Amniotic stem cell (primary cell): ENCODE measurements around the gene PIP5K1B.
A peak's percentile ranks its signal among the peaks of the same experiment; 100 is the strongest.

Source experiments
- DNase-seq: peaks from one replicate; lab custom pipeline; 2025; lab: John Stamatoyannopoulos, UW

The PIP5K1B gene

DNA sequence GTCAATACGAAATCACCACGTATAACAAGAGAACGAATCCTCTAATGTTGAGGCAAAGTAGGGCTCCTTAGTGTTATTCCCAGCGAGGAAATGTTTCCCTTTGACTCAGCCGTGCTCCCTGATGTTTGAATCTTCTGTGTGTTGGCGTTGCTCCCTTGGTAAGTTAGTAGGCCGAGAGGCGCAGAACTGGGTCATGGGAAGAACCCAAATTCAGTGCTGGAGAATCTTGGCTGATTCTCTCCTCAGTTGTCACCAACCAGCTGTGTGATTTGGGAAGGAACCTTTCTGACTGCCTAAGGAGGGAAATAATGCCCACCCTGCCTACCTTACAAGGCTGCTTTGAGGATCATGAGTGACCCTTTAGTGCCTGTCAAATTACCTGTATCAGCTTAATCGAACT lies 286.4 kb downstream of the PIP5K1B start:
- no peak for DNase-seq

DNA sequence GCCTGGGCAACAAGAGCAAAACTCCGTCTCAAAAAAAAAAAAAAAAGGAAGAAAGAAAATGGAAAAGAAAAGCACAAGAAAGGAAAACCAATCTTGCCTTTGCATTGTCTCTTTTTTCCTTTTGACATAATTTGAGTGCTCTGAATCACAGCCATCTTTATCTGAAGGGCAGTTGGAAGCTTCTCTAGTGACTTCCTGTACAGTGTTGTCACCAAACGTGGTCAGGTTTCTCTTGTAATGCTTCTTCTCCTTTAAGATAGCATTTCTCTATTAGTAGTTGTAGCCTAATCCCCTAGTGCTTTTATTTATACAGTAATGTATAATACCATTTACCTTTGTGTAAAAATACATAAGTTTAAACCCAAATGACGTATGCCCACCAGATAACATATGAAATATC lies 290.7 kb downstream of the PIP5K1B start:
- DNase-seq: no peak

DNA sequence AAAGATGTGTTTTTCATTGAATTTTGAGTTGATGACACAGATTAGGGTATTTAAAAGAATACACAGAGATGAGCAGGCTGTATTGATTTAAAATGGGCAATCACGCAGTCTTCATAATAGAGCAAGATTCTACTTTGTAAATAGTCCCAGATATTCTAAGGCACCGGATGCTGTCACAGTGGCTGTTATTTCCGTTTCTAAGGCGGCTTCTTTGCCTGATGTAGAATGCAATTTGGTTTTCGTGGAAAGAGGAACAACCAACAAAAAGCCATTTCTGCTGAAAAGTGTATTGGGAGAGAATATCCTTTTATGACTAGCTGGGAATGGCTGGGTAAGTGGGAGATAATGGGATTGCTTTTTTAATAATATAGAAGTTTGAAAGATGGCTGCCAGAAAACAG lies 291.4 kb downstream of the PIP5K1B start:
- no peak for DNase-seq

DNA sequence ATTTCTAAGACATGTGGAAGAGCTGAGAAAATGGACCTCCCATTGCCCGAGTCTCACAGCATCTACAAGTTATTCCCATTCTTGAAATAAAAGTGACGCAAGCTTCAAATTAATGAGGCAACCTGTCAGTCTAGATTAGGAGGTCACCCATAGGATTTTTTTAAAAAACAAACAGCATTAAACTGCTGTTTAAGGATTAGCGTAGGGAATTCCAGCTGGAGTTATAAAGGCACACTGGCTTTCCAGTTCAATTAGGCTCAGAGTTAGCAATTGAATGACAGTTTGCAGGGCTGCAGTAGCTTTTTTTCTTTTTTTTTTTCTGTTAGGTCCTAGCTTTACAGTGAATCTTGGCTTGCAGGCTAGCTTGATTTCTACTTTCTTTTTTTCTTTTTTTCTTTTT lies 292.6 kb downstream of the PIP5K1B start:
- no peak for DNase-seq

DNA sequence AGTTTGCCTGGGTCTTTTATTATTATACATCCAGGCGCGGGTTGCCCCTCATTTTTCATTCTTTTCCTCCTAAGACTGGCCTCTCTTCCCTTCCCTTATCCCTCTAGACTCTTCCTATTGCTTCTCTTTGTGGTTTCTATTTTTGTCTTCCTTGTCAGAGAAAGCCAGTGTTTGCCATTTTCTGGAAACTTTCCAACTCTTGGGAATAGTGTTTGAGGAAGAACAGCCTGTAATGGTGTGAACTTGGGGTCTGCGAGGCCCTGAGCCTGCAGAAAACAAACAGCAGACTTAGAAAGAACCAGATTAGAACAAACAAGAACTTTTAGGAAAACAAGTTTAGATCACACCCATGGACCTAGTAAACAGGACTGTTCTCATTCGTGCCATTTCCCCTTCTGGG lies 293.3 kb downstream of the PIP5K1B start:
- DNase-seq: no peak

DNA sequence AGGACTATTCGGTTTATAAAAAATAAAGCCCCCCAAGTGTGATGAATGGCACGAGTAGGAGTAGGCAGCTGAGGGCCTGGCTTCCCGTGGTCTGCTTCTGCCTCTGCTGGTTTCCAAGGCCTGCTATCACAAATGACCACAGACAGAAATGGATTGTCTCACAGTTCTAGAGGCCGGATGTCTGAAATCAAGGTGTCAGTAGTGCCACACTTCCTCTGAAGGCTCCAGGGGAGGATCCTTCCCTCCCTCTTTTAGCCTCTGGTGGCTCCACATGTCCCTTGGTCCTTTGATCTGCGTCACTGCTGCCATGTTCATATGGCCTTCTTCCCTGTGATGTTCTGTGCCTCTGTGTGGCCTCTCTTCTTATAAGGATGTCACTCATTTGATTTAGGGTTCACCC lies 293.8 kb downstream of the PIP5K1B start:
- no peak for DNase-seq

DNA sequence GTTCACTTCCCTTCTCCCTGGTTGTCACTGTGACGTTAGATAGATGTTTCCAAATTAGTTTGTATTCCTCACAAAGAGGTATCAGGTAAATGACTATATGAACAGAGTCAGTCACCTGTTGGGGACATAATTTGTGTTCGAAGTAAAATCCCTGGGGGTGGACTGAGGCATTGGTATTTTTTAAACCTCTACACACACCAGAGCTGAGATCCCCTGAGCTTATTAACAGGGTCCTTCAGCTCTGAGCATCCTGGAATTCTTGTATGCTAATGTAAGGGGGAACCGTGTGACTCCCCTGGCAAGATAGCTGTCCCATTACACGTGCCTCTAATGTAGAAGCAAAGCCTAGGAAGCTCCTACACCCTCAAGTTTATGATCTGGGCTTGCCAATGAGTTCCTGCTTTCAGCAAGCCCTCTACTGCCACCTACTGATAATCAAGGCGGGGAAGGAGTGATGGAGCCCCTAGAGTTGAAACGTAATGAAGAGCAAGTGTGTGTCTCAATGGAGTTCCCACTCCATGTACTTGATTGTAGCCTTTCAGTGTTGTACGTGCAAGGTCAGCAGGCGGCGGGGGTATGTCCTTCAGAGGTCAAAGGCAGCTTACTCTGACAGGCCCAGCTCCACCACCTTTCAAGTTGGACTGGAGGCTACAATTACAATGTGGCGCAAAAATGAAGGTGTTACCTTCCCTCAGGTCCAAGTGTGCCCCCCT lies 294.5 kb downstream of the PIP5K1B start:
- peak; percentile 44 for DNase-seq

DNA sequence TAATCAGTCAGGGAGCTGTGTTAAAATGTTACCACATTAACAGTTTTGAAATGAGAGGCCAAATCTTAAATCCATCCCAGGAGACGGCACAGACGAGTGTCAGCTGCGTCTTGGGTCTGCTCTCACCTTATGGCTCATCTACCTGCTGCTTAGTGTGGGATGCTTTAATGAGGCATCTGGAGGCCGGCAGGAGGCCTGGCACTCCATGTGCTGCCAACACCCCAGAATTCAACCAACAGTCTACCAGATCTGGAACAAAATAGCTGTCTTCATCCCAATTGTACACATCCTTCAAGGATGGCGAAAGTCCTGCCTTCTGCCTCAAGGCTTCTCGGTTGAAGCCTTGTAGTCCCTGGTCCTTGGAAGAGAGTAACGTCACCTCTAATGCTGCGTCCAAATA lies 296.9 kb downstream of the PIP5K1B start:
- DNase-seq: no peak

DNA sequence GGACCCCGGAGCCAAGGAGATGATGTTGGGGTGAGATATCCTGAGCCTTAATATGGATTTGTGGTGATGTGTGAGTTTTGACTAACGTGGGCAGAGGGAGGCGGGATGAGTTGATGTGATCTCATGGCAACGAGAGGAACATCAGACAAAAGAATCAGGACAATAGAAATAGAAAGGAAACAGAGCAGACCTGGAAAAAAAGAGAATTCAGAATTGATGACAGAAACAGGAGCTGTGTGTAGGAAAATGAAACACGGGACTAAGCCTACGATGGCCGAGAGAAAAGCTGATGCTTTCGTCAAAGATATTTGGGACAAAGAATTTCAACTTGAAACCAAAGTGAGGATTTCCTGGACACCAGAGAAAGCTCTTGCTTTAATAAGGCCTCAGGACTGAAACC lies 298.0 kb downstream of the PIP5K1B start:
- DNase-seq: no peak

DNA sequence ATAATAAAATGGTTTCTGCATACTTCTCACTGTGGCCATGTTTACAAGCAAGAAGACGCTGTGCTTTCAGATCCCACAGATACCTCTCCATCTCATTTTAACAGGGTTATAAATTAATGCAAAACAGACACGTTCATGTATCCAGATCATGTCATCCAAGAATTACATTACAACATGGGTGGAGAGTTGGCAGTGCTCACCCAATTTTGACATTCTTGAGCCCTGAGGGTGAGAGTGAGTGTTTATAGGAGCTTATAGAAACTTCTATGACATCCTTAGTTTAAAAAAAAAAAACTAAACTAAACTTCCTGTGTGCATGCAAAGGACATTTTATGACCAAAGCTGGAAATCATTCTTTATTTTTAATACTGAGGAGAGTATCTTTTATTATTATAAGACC lies 299.8 kb downstream of the PIP5K1B start:
- DNase-seq: no peak

DNA sequence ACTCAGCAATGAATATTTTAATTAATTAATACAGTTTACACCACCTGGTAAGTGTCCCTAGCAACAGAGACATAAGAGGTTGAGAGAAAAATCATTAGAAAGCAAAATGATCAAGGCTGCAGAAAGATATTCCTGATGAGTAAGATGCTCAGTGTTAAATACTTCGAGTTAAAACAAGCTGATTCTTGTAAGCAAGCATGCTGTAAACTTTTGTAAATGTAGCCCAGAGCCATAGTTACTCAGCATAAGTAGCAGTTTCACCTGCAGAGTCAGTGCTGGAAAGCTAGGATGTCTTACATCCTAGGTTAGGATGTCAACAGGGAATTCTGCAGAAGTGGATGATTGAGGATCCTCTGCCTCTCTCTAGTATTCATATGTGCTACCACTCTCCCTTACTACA lies 304.7 kb downstream of the PIP5K1B start:
- no peak for DNase-seq

DNA sequence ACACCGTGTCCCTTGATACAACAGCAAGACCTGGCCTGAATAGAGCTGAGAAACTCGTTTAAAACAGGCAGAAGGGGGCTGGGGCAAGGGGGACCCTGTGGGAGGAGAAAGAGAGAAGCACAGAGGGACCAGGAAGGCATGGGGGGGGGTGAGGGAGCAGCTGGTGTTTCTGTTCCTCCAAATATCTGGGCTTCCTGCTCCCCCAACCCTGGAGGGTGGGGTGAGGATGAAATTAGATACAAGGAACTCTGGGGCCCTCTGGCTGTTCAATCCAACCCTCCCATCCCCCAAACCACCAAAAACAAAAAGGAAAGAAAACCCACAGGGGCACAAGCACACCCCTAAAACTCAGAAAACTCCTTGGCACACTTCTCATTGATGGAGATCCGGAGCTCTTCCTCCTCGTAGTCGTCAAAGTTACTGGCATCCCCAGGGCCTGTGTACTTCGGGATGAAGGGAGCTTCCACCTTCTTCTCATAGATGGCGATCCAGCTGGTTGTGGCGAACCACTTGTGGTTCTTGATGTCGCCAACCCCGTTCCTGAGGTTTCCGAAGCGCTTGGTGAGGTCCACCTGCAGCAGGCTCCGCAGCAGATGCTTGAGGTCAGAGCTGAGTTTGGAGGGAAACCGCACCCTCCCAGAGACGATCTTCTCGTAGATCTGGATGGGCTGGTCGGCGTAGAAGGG lies 307.8 kb downstream of the PIP5K1B start:
- DNase-seq: no peak

DNA sequence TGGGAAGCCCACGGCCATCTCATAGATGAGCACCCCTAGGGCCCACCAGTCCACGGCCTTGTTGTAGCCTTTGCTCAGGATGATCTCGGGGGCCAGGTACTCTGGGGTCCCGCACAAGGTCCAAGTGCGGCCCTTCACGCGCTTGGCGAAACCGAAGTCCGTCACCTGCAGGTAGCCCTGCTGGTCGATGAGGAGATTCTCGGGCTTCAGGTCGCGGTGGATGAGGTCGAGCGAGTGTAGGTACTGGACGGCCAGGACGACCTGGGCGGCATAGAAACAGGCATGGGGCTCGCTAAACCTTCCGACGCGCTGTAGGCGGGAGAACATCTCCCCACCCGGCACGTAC lies 308.3 kb downstream of the PIP5K1B start:
- DNase-seq: no peak

DNA sequence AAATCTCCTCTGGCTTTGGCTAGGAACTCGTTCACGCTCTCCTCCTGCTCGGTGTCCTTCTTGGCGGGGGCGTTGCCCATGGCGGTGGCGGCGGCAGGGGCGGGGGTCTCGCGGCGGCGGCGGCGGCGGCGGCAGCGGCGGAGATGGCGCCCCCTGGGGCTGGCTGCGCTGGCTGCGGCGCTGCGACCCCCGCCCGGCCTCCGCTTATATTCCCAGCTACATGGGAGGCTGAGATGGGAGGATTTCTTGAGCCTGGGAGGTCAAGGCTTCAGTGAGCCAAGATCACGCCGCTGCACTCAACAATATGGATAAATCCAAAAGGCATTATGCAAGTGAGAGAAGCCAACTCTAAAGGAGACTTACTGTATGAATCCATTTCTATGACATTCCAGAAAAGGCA lies 309.0 kb downstream of the PIP5K1B start, which contains the start of gene PRKACG:
TSS of gene PRKACG (minus strand) at position 101 of the 400 bp plus-strand sequence. CDS start at position 80, 21 bp downstream.
- no peak for DNase-seq

DNA sequence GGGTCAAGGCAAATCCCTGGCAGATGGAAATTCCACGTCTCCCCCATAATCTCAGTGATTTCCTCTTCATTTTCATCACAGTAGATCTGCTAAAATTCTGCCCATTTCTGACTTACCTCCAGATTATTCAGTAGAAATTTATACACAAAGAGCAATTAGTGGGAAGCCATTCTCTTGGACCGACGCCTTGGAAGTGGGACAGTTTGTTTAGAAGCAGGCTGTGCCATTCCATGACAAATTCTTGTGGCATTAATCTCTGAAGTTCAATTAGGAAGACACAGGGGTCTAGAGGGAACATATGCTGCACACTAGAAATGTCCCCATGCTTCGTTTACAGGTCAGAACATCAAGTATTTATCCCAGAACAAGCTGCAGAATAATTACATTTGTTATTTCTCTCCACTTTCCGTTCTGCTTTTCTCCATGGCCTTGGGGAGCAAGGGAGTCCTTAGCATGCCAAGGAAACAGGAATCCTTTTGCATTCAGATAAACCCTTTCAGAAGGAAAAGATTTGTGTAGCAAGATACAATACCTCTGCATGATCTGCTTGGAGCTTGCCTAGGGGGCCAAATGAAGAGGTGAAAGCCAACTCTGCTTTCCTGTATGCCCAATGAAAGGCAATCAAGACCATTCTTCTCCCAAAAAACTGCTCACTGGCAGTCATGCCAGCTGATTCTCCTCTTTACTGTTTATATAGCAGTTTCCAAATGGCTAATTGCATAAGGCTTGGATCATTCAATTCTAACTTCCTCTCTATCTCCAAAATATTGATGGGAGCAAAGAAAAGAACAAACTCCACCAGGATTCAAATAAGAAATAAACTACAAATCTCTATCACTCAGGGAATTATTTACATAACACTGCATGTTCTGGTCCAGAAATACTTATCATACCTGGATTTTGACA lies 311.4 kb downstream of the PIP5K1B start:
- no peak for DNase-seq

DNA sequence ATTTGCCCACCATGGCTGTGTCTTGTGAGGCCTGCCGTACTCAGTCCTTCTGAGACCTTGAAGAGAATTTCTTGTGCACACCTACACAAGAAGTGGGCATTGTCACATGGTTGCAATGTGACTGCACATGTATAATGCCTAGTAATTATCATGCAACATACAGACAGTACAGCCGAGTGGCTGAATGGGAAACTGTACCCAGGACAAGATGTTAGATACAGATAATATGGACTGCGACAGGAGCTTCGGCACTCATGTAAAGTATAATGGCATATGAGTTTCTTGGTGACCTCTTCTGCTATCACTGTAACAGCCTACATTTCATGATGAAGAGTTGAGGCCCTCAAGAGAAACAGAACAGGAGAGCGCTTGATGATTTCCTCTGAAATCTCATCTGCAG lies 313.7 kb downstream of the PIP5K1B start:
- no peak for DNase-seq

DNA sequence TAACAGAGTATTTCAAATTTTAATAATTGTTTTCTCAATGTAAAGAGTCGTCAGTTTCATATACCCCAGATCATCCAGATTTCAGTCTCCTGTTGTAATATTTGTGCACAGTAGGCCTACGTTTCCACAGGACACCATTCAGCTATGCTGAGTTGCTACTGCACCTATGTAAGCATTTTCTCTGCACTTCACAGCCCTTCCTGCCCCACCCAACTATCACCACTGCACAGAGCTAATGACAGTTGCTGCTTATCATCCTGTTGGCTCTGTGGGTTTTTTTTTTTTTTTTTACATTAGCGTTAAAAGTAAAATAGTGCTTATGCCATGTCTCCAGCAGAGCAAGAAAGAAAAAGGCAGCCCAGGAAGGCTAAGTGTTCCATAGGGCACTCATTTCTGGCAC lies 314.8 kb downstream of the PIP5K1B start:
- no peak for DNase-seq

DNA sequence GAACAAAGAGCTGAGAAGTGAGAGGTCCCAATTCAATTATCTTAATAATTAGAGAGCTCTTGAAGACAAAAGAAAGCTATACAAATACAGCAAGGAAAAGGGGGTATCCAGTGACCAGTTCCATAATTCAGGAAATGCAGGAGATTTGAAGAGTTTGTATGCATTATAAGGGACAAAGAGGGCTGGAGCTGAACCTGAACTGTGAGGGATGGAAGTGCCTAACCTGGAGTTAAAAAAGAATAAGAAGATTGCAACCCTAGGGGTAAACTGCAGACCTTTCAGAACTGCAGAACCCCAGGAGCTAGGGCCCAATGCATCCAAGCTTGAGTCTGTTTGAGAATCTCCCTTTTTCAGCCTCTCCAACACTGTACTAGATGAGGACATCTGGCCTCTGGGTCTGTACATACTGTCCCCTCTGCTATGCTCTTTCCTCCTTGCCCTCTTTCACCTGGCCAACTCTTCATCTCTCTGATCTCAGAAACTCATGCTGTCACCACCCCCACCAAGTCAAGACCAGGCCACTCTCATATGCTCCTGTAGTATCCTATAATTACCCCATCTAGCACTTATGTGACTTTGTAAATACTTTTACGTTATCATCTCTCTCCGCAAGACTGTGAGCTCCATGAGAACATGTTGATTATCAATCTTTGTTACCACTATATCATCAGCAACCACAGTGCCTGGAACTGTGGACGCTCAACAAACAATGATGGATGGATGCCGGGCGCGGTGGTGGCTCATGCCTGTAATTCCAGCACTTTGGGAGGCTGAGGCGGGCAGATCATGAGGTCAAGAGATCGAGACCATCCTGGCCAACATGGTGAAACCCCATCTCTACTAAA lies 315.5 kb downstream of the PIP5K1B start:
- DNase-seq: no peak

DNA sequence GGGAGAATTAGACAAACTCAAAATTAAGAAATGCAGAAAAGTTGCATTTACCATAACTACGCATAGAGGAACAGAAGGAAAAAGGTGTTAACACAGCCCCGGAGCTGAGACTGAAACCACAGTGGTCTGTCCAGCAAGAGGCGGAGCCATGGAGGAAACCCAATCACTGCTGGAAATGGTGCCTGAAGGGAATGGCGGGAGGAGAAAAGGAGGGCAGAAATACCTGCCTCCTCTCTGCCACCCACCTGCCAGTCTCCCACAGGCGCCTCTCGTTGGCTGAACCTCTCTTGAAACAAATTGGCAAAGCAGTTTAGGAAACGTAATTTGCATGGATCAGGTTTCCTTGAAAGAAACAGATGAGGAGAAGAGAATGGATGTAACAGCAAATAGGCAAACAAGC lies 318.6 kb downstream of the PIP5K1B start:
- DNase-seq: no peak

DNA sequence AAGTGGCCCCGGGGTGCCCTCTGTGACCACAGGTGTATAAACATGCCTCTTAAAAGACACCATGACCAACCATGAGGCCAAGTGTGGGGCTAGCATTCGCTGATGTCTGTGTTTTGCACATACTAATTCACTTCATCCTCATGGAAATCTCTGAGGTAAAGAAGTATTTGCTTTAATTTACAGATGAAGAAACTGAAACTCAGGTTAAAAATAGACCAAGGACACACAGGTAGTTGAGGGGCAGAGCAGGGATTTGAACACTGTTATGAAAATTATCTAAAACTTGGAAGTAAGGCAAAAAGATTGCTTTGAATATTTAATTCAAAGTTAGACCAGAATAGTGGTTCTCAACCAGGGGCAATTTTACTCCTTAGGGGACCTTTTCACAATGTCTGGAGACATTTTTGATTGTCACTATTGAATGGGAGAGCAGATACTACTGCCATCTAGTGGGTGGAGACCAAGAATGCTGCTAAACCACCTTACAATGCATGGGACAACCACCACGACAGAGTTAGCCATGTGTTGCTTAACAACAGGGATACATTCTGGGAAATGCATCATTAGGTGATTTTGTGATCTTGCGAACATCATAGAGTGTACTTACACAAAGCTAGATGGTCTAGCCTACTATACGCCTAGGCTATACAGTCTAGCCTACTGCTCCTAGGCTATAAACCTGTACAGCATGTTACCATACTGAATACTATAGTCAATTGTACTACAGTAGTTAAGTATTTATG lies 322.5 kb downstream of the PIP5K1B start:
- no peak for DNase-seq

DNA sequence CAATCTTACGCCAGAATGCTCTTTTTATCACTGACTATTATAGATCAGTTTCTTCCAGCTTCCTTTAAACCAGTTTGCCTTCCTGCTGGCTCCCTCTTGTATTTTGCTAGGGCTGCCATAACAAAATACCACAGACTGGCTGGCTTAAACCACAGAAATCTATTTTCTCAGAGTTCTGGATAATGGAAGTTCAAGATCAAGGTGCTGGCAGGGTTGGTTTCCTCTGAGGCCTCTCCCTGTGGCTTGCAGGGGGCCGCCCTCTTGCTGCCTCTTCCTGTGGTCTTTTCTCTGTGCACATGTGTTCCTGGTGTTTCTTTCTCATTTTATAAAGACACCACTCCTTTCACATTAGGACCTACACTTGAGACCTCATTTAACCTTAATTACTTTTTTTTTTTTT lies 323.7 kb downstream of the PIP5K1B start:
- DNase-seq: no peak
